GM19467 (cell line): ENCODE results near the gene PRKAR1B.
"Not testable (repeated sequence)": the region's sequence is repeated elsewhere in the genome, so short reads cannot be mapped to it uniquely, and the experiment has no call there.

Experiments
- ATAC-seq: cut with Tn5 transposase; IDR thresholded peaks from one replicate; pipeline ENCODE4 v1.9.1; 2021; ENCODE audit warnings: mild to moderate bottlenecking, moderate library complexity; ENCODE audit not compliant: unreplicated experiment

PRKAR1B gene

GRCh38 chr7:757741-758163, 30.7 kb upstream of the PRKAR1B start:
- no peak for ATAC-seq

- ATAC-seq: no peak
These were observed 30.0 kb upstream of the PRKAR1B start for GRCh38 chr7:756928-757560.

- ATAC-seq: no peak
These were observed 29.3 kb upstream of the PRKAR1B start for GRCh38 chr7:756231-756927.

DNA sequence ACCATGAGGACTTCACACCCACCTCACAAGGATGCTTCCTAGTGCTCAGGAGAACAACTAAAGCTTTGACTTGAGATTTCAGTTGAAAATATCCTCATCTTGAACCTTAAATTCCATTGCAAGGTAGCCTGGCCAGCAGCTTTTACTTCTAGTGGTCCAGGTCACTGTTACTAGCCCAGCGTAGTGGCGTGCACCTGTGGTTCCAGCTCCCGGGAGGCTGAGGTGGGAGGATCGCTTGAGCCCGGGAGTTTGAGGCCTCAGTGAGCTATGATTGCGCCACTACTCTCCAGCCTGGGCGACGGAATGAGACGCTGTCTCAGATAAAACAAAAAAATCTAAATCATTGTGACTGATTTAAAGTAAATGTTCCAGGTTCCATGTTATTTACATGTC, 28.3 kb upstream of the PRKAR1B start:
- ATAC-seq: no peak

- ATAC-seq: no peak
These were observed 27.7 kb upstream of the PRKAR1B start for GRCh38 chr7:754531-755412.

- ATAC-seq: no peak
These were observed 26.1 kb upstream of the PRKAR1B start for GRCh38 chr7:753190-753589.

- not testable (repeated sequence) for ATAC-seq
These were observed 25.2 kb upstream of the PRKAR1B start for GRCh38 chr7:752256-752655.

GRCh38 chr7:751826-752225, 24.7 kb upstream of the PRKAR1B start:
- ATAC-seq: no peak

- no peak for ATAC-seq
These were observed 23.2 kb upstream of the PRKAR1B start for GRCh38 chr7:750111-750905.

DNA sequence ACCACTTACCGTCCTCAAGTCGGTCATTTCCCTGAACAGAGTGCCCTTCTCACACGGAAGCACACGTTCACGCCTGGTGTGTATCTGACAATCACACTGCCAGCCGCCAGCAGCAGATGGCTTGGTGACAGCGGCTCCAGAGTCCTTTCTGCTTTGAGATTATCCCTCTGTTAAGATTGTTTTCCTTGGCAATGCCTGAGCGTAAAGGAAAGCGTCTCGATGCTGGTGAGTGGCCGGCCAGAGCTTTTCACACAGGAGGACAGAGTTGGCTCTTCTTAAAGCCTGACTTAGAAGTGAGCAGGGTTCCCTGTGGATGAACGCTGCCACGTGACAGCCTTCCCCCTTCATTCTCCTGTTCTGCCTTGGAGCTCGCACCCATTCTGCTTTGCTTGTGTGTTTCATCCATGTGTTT, 22.1 kb upstream of the PRKAR1B start:
- no peak for ATAC-seq

GRCh38 chr7:748446-748845, 21.4 kb upstream of the PRKAR1B start:
- ATAC-seq: no peak

- no peak for ATAC-seq
These were observed 20.1 kb upstream of the PRKAR1B start for GRCh38 chr7:747186-747585.

DNA sequence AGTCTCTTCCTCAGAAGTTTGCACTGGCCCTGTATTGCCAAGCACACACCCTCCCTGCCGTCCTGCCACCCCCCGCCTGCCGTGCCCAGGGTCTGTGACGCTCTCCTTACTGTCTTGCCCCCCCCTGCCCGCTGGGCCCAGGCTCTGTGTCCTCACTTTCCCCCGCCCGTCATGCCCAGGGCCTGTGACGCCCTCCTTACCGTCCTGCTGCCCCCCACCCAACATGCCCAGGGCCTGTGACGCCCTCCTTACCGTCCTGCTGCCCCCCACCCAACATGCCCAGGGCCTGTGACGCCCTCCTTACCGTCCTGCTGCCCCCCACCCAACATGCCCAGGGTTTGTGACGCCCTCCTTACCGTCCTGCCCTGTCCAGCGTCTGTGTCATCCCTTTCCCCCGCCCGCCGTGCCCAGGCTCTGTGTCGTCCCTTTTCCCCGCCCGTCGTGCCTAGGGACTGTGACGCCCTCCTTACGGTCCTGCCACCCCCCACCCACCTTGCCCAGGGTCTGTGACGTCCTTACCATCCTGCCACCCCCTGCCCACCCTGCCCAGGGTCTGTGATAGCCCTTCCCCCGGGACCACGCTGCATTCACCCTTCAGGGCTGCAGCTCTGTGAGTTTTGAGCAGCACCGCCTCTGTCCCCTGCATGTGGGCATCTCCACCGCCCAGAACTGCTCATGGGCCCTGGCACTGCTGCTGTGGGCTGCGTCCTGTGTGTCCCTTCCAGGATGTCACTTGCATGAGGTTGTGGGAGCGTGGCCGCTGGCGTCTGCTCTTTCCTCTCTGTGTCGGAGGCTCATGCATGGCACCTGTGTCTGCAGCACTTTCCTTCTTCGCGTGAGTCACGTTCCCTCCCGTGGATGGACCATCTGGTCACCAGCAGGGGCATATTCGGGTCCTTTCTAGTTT, 19.3 kb upstream of the PRKAR1B start:
- no peak for ATAC-seq

- ATAC-seq: no peak
These were observed 18.5 kb upstream of the PRKAR1B start for GRCh38 chr7:745431-746154.

- ATAC-seq: no peak
These were observed 17.9 kb upstream of the PRKAR1B start for GRCh38 chr7:744854-745430.

DNA sequence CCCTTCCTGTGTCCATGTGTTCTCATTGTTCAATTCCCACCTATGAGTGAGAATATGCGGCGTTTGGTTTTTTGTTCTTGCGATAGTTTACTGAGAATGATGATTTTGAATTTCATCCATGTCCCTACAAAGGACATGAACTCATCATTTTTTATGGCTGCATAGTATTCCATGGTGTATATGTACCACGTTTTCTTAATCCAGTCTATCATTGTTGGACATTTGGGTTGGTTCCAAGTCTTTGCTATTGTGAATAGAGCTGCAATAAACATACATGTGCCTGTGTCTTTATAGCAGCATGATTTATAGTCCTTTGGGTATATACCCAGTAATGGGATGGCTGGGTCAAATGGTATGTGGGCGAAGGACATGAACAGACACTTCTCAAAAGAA, 17.0 kb upstream of the PRKAR1B start:
- ATAC-seq: not testable (repeated sequence)

- not testable (repeated sequence) for ATAC-seq
These were observed 16.5 kb upstream of the PRKAR1B start for GRCh38 chr7:743341-744127.

DNA sequence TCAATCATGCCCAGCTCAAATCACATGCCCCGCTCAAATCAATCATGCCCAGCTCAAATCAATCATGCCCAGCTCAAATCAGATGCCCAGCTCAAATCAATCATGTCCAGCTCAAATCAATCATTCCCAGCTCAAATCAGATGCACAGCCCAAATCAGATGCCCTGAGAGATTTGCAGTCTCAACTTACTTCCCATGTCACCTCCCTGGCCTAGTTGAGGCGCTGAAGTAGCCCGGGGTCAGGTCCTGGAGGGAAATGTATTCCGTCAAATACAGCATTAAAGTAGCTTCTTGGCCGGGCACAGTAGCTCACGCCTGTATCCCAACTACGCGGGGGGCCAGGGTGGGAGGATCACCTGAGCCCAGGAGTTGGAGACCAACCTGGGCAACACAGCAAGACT, 15.7 kb upstream of the PRKAR1B start:
- no peak for ATAC-seq
